HEK293 (cell line): ENCODE data around the gene RGL2.

ENCODE experiments used
- CTCF ChIA-PET: fragments of 350-600 bp; formaldehyde crosslinking; extraction: SDS; loops from one replicate; lab custom pipeline; 2021; ENCODE audit warnings: antibody characterized with exemption; lab: Yijun Ruan, JAX
- POLR2A ChIA-PET: fragments of 300-600 bp; formaldehyde crosslinking; extraction: SDS; loops from one replicate; lab custom pipeline; 2020; ENCODE audit warnings: antibody characterized with exemption, inconsistent platforms; lab: Yijun Ruan, JAX
- H3K27ac ChIP-seq: fragments of 200-500 bp; sonication (Bioruptor generic); 2 replicates; pipeline ENCODE4 v1.5.1; 2014; ENCODE audit warnings: low read depth, low read length, control low read depth, inconsistent platforms; ENCODE audit errors: extremely low read depth
- H3K36me3 ChIP-seq, 2 experiments: fragments of 200-500 bp in 1 of 2; sonication (Bioruptor generic) in 1 of 2; 1 replicate in 1 of 2; 2 replicates in 1 of 2; pipeline ENCODE4 v1.5.1; 2014 to 2017; ENCODE audit warnings: inconsistent platforms in 2 of 2, low read length in 2 of 2; ENCODE audit not compliant: control insufficient read depth in 2 of 2, insufficient read depth in 1 of 2
- H3K4me1 ChIP-seq: fragments of 200-500 bp; sonication (Bioruptor generic); 2 replicates; pipeline ENCODE4 v1.5.1; 2014; ENCODE audit warnings: mild to moderate bottlenecking, low read length, inconsistent platforms; ENCODE audit not compliant: control insufficient read depth, insufficient read depth
- H3K4me3 ChIP-seq: 2 replicates; pipeline ENCODE4 v1.5.1; 2011; ENCODE audit warnings: low read depth, mild to moderate bottlenecking, control low read depth, low read length, moderate library complexity
- H3K9me3 ChIP-seq: fragments of 200-500 bp; sonication (Bioruptor generic); 2 replicates; pipeline ENCODE4 v1.5.1; 2014; ENCODE audit warnings: low read depth, low read length, inconsistent platforms; ENCODE audit not compliant: control insufficient read depth, insufficient read depth
- ZBTB17 ChIP-seq: fragments of 450-650 bp; formaldehyde crosslinking; IDR thresholded peaks from 2 replicates; pipeline ENCODE4 v1.5.1; 2016; ENCODE audit warnings: missing biosample characterization, missing genetic modification characterization
- ZEB2 ChIP-seq: fragments of 450-650 bp; formaldehyde crosslinking; IDR thresholded peaks from 2 replicates; pipeline ENCODE4 v1.5.1; 2016; ENCODE audit warnings: missing biosample characterization, missing genetic modification characterization
- ZIC2 ChIP-seq: fragments of 450-650 bp; formaldehyde crosslinking; IDR thresholded peaks from 2 replicates; pipeline ENCODE4 v1.5.1; 2016; ENCODE audit warnings: missing biosample characterization, missing genetic modification characterization
- ZNF138 ChIP-seq: fragments of 450-650 bp; formaldehyde crosslinking; IDR thresholded peaks from 2 replicates; pipeline ENCODE4 v1.5.1; 2016; ENCODE audit warnings: missing biosample characterization, missing genetic modification characterization, borderline replicate concordance
- ZNF423 ChIP-seq: fragments of 450-650 bp; formaldehyde crosslinking; IDR thresholded peaks from 2 replicates; pipeline ENCODE4 v1.5.1; 2016; ENCODE audit warnings: missing biosample characterization, missing genetic modification characterization
- ZNF510 ChIP-seq: fragments of 450-650 bp; formaldehyde crosslinking; IDR thresholded peaks from 2 replicates; pipeline ENCODE4 v1.5.1; 2018; ENCODE audit warnings: mild to moderate bottlenecking, missing genetic modification characterization, missing biosample characterization; ENCODE audit not compliant: insufficient replicate concordance
- ZNF596 ChIP-seq: fragments of 450-650 bp; IDR thresholded peaks from 2 replicates; pipeline ENCODE4 v1.5.0; 2018; ENCODE audit warnings: missing biosample characterization, mild to moderate bottlenecking, missing genetic modification characterization, moderate library complexity
- ZNF621 ChIP-seq: fragments of 450-650 bp; formaldehyde crosslinking; IDR thresholded peaks from 2 replicates; pipeline ENCODE4 v1.5.1; 2017; ENCODE audit warnings: missing biosample characterization, missing genetic modification characterization
- ZNF629 ChIP-seq: fragments of 450-650 bp; formaldehyde crosslinking; IDR thresholded peaks from 2 replicates; pipeline ENCODE4 v1.5.1; 2017; ENCODE audit warnings: missing biosample characterization, missing genetic modification characterization
- ZNF777 ChIP-seq: fragments of 450-650 bp; formaldehyde crosslinking; IDR thresholded peaks from 2 replicates; pipeline ENCODE4 v1.5.1; 2017; ENCODE audit warnings: missing biosample characterization, missing genetic modification characterization, borderline replicate concordance
- TF ChIP-seq, protein P1 (sequence below): fragments of 450-650 bp; formaldehyde crosslinking; IDR thresholded peaks from 2 replicates; pipeline ENCODE4 v1.5.1; 2016; ENCODE audit warnings: missing biosample characterization, missing genetic modification characterization, low read depth
- TF ChIP-seq, protein P2 (sequence below): fragments of 450-650 bp; formaldehyde crosslinking; IDR thresholded peaks from 2 replicates; pipeline ENCODE4 v1.5.1; 2016; ENCODE audit warnings: missing biosample characterization, missing genetic modification characterization
- TF ChIP-seq, protein P3 (sequence below): fragments of 450-650 bp; formaldehyde crosslinking; IDR thresholded peaks from 2 replicates; pipeline ENCODE4 v1.5.1; 2016; ENCODE audit warnings: missing biosample characterization, missing genetic modification characterization
- TF ChIP-seq, protein P4 (sequence below): fragments of 450-650 bp; formaldehyde crosslinking; IDR thresholded peaks from 2 replicates; pipeline ENCODE4 v1.5.1; 2016; ENCODE audit warnings: missing biosample characterization, missing genetic modification characterization
- TF ChIP-seq, protein P5 (sequence below): fragments of 450-650 bp; formaldehyde crosslinking; IDR thresholded peaks from 2 replicates; pipeline ENCODE4 v1.5.1; 2016; ENCODE audit warnings: missing biosample characterization, missing genetic modification characterization

Gene RGL2

DNA sequence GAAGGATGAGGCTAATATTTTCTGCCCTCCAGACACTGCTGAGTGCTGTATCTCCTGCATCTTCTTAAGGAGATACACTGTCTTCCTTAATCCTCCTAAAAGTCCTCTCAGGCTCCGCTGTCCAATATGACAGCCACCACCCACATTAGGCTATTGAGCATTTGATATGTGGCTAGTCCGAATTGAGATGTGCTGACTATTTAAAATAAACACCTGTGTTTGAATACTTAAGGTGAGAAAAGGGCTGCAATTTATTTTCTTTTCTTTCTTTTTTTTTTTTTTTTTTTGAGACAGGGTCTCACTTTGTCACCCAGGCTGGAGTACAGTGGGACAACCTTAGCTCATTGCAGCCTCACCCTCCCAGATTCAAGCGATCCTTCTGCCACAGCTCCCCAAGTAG lies 3.1 kb upstream of the RGL2 start:
- TF ChIP-seq ZEB2 (no peak), ZNF621 (tag by site-specific recombination) (no peak), ZBTB17 (tag by site-specific recombination) (no peak), ZIC2 (tag by site-specific recombination) (no peak), ZNF510 (tag by site-specific recombination) (no peak), ZNF596 (no peak), ZNF629 (tag by site-specific recombination) (no peak), ZNF423 (tag by site-specific recombination) (no peak), ZNF138 (tag by site-specific recombination) (no peak), ZNF777 (tag by site-specific recombination) (no peak)
- TF ChIP-seq, protein P1, sequence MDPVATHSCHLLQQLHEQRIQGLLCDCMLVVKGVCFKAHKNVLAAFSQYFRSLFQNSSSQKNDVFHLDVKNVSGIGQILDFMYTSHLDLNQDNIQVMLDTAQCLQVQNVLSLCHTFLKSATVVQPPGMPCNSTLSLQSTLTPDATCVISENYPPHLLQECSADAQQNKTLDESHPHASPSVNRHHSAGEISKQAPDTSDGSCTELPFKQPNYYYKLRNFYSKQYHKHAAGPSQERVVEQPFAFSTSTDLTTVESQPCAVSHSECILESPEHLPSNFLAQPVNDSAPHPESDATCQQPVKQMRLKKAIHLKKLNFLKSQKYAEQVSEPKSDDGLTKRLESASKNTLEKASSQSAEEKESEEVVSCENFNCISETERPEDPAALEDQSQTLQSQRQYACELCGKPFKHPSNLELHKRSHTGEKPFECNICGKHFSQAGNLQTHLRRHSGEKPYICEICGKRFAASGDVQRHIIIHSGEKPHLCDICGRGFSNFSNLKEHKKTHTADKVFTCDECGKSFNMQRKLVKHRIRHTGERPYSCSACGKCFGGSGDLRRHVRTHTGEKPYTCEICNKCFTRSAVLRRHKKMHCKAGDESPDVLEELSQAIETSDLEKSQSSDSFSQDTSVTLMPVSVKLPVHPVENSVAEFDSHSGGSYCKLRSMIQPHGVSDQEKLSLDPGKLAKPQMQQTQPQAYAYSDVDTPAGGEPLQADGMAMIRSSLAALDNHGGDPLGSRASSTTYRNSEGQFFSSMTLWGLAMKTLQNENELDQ (tag by site-specific recombination), result no peak
- TF ChIP-seq, protein P2, sequence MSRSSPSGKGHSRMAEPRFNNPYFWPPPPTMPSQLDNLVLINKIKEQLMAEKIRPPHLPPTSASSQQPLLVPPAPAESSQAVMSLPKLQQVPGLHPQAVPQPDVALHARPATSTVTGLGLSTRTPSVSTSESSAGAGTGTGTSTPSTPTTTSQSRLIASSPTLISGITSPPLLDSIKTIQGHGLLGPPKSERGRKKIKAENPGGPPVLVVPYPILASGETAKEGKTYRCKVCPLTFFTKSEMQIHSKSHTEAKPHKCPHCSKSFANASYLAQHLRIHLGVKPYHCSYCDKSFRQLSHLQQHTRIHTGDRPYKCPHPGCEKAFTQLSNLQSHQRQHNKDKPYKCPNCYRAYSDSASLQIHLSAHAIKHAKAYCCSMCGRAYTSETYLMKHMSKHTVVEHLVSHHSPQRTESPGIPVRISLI (tag by site-specific recombination), result no peak
- TF ChIP-seq, protein P3, sequence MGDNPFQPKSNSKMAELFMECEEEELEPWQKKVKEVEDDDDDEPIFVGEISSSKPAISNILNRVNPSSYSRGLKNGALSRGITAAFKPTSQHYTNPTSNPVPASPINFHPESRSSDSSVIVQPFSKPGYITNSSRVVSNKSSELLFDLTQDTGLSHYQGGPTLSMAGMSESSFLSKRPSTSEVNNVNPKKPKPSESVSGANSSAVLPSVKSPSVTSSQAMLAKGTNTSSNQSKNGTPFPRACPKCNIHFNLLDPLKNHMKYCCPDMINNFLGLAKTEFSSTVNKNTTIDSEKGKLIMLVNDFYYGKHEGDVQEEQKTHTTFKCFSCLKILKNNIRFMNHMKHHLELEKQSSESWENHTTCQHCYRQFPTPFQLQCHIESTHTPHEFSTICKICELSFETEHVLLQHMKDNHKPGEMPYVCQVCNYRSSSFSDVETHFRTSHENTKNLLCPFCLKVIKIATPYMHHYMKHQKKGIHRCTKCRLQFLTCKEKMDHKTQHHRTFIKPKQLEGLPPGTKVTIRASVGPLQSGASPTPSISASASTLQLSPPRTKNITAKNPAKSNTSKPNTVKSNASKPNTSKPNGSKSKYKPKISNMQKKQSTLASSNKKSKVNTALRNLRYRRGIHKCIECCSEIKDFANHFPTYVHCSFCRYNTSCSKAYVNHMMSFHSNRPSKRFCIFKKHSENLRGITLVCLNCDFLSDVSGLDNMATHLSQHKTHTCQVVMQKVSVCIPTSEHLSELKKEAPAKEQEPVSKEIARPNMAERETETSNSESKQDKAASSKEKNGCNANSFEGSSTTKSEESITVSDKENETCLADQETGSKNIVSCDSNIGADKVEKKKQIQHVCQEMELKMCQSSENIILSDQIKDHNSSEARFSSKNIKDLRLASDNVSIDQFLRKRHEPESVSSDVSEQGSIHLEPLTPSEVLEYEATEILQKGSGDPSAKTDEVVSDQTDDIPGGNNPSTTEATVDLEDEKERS (tag by site-specific recombination), result no peak
- TF ChIP-seq, protein P4, sequence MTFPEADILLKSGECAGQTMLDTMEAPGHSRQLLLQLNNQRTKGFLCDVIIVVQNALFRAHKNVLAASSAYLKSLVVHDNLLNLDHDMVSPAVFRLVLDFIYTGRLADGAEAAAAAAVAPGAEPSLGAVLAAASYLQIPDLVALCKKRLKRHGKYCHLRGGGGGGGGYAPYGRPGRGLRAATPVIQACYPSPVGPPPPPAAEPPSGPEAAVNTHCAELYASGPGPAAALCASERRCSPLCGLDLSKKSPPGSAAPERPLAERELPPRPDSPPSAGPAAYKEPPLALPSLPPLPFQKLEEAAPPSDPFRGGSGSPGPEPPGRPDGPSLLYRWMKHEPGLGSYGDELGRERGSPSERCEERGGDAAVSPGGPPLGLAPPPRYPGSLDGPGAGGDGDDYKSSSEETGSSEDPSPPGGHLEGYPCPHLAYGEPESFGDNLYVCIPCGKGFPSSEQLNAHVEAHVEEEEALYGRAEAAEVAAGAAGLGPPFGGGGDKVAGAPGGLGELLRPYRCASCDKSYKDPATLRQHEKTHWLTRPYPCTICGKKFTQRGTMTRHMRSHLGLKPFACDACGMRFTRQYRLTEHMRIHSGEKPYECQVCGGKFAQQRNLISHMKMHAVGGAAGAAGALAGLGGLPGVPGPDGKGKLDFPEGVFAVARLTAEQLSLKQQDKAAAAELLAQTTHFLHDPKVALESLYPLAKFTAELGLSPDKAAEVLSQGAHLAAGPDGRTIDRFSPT (tag by site-specific recombination), result no peak
- TF ChIP-seq, protein P5, sequence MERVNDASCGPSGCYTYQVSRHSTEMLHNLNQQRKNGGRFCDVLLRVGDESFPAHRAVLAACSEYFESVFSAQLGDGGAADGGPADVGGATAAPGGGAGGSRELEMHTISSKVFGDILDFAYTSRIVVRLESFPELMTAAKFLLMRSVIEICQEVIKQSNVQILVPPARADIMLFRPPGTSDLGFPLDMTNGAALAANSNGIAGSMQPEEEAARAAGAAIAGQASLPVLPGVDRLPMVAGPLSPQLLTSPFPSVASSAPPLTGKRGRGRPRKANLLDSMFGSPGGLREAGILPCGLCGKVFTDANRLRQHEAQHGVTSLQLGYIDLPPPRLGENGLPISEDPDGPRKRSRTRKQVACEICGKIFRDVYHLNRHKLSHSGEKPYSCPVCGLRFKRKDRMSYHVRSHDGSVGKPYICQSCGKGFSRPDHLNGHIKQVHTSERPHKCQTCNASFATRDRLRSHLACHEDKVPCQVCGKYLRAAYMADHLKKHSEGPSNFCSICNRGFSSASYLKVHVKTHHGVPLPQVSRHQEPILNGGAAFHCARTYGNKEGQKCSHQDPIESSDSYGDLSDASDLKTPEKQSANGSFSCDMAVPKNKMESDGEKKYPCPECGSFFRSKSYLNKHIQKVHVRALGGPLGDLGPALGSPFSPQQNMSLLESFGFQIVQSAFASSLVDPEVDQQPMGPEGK (tag by site-specific recombination), result no peak
- H3K9me3 ChIP-seq, result no peaks in the 10 kb centered on the region
- no peak overlapping the region for H3K4me3 ChIP-seq
- H3K4me1 ChIP-seq, result no peaks in the 10 kb centered on the region
- peaks cover 7 to 11% of the 10 kb centered on the region in 2 experiments; a peak in 2 of 3 replicates for H3K36me3 ChIP-seq
- H3K27ac ChIP-seq, result no peak overlapping the region
- ChIA-PET POLR2A (interaction anchor here (0.6 to 2.4 kb wide), 6 partner anchors 11 to 108 kb away, joined by 3 to 30 read pairs (median 8); partner anchors contain the start of genes B3GALT4, PFDN6, TAPBP and WDR46), CTCF (interaction anchor here (0.5 to 2.5 kb wide), 5 partner anchors 9 to 25 kb away, joined by 3 to 11 read pairs (median 5); partner anchors contain the start of gene B3GALT4)
